ENCODE measurements around the gene ITPR2.

ITPR2 gene

GRCh38 chr12:26769611-26770010 lies 63.4 kb downstream of the ITPR2 start:
- DNase-seq (ENCODE audit: low spot score) (no peak), ATAC-seq (ENCODE audit: low read depth) (no peak)
- Histone ChIP-seq H3K27me3 (ENCODE audit: insufficient read depth, poor library complexity, severe bottlenecking) (no peaks in the 10 kb centered on the region), H3K4me1 (ENCODE audit: insufficient read depth, poor library complexity, severe bottlenecking) (no peaks in the 10 kb centered on the region), H3K4me3 (ENCODE audit: severe bottlenecking) (no peak overlapping the region), H3K27ac (ENCODE audit: poor library complexity, severe bottlenecking) (no peak overlapping the region), H3K36me3 (ENCODE audit: low read depth) (no peaks in the 10 kb centered on the region), H3K9me3 (ENCODE audit: severe bottlenecking) (no peaks in the 10 kb centered on the region)
- TF ChIP-seq, protein P1, sequence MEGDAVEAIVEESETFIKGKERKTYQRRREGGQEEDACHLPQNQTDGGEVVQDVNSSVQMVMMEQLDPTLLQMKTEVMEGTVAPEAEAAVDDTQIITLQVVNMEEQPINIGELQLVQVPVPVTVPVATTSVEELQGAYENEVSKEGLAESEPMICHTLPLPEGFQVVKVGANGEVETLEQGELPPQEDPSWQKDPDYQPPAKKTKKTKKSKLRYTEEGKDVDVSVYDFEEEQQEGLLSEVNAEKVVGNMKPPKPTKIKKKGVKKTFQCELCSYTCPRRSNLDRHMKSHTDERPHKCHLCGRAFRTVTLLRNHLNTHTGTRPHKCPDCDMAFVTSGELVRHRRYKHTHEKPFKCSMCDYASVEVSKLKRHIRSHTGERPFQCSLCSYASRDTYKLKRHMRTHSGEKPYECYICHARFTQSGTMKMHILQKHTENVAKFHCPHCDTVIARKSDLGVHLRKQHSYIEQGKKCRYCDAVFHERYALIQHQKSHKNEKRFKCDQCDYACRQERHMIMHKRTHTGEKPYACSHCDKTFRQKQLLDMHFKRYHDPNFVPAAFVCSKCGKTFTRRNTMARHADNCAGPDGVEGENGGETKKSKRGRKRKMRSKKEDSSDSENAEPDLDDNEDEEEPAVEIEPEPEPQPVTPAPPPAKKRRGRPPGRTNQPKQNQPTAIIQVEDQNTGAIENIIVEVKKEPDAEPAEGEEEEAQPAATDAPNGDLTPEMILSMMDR (IDR thresholded peaks at IDR 0.05; ENCODE audit: poor library complexity, severe bottlenecking) = no peak

DNA sequence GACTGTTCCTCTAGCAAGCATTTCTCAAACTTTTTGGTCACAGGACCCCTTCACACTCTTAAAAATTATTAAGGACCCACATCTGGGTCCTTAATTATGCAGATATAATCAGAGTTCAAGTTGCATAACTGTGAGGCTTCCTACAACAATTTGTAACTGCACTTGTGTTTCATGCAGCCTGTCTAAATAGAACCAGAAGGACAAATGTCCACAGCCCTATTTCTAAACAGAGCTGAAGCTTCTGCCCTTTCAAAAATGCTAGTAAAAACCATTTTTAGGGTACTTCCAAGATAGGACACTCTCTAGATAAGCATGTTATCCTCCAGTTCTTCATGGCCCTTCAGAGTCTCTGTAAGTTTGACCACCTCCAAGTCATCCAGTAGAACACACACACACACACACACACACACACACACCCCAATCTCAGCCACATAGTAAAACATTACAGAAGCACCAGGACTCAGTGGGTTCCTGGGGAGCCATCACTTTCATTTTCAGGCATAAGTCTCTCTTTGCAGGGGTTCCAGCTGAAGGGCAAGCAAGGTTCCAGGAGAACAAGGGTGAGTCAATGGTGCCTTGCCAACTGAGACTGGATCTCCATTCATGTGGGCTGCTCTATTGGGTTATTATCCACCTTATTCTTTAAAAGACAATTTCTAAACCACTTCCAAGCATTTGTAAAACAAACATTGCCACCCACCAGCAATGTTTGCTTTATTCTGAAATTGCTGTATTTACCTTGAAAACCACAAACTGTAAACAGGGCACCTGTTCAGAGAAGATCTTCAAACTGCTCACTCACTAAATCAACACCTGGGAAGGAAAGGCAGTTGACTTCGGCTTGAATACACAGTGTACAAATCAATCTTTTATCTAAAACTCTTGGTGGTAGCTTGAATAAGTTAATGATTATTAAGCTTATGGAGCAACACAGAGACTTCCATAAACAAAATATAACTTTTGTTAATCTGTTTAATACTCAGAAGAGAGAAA lies 64.1 kb downstream of the ITPR2 start:
- Histone ChIP-seq H3K9me3 (ENCODE audit: severe bottlenecking) (no peaks in the 10 kb centered on the region), H3K4me1 (ENCODE audit: insufficient read depth, poor library complexity, severe bottlenecking) (no peaks in the 10 kb centered on the region), H3K27ac (ENCODE audit: poor library complexity, severe bottlenecking) (no peak overlapping the region), H3K27me3 (ENCODE audit: insufficient read depth, poor library complexity, severe bottlenecking) (no peaks in the 10 kb centered on the region), H3K36me3 (ENCODE audit: low read depth) (no peaks in the 10 kb centered on the region), H3K4me3 (ENCODE audit: severe bottlenecking) (no peak overlapping the region)
- TF ChIP-seq, protein P1 (IDR thresholded peaks at IDR 0.05; ENCODE audit: poor library complexity, severe bottlenecking) = no peak
- no peak for DNase-seq (ENCODE audit: low spot score)
- no peak; the same call in 2 of the 3 replicates for ATAC-seq (ENCODE audit: low read depth)

GRCh38 chr12:26767865-26768264 lies 65.1 kb downstream of the ITPR2 start:
- Histone ChIP-seq H3K4me1 (ENCODE audit: insufficient read depth, poor library complexity, severe bottlenecking) (no peaks in the 10 kb centered on the region), H3K27me3 (ENCODE audit: insufficient read depth, poor library complexity, severe bottlenecking) (no peaks in the 10 kb centered on the region), H3K9me3 (ENCODE audit: severe bottlenecking) (no peaks in the 10 kb centered on the region), H3K36me3 (ENCODE audit: low read depth) (no peaks in the 10 kb centered on the region), H3K27ac (ENCODE audit: poor library complexity, severe bottlenecking) (no peak overlapping the region), H3K4me3 (ENCODE audit: severe bottlenecking) (no peak overlapping the region)
- ATAC-seq (ENCODE audit: low read depth) (no peak), DNase-seq (ENCODE audit: low spot score) (no peak)
- TF ChIP-seq, protein P1 (IDR thresholded peaks at IDR 0.05; ENCODE audit: poor library complexity, severe bottlenecking) = no peak

GRCh38 chr12:26767116-26767515 lies 65.9 kb downstream of the ITPR2 start:
- DNase-seq (ENCODE audit: low spot score) = no peak
- Histone ChIP-seq H3K4me3 (ENCODE audit: severe bottlenecking) (no peak overlapping the region), H3K27me3 (ENCODE audit: insufficient read depth, poor library complexity, severe bottlenecking) (no peaks in the 10 kb centered on the region), H3K9me3 (ENCODE audit: severe bottlenecking) (no peaks in the 10 kb centered on the region), H3K27ac (ENCODE audit: poor library complexity, severe bottlenecking) (no peak overlapping the region), H3K4me1 (ENCODE audit: insufficient read depth, poor library complexity, severe bottlenecking) (no peaks in the 10 kb centered on the region), H3K36me3 (ENCODE audit: low read depth) (no peaks in the 10 kb centered on the region)
- no peak for ATAC-seq (ENCODE audit: low read depth)
- TF ChIP-seq, protein P1 (IDR thresholded peaks at IDR 0.05; ENCODE audit: poor library complexity, severe bottlenecking) = no peak

DNA sequence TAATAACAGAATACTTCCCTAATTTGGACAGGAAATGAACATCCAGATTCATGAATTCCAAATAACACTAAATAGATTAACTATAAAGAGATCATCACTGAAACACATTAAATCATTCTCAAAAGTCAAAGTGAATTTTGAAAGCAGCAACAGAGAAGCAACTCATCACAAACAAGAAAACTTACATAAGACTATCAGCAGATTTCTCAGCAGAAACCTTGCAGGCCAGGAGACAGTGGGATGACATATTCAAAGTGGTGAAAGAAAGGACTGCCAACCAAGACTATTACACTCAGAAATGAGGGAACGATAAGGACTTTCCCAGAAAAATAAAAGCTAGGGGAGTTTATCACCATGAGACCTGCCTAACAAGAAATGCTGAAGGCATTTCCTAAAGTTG lies 70.8 kb downstream of the ITPR2 start:
- H3K4me3 ChIP-seq (ENCODE audit: severe bottlenecking) = no peak overlapping the region
- H3K27me3 ChIP-seq (ENCODE audit: insufficient read depth, poor library complexity, severe bottlenecking) = no peaks in the 10 kb centered on the region
- TF ChIP-seq, protein P1 (IDR thresholded peaks at IDR 0.05; ENCODE audit: poor library complexity, severe bottlenecking) = no peak
- DNase-seq (ENCODE audit: low spot score) (no peak), ATAC-seq (ENCODE audit: low read depth) (no peak)
- no peak overlapping the region for H3K27ac ChIP-seq (ENCODE audit: poor library complexity, severe bottlenecking)
- H3K36me3 ChIP-seq (ENCODE audit: low read depth) = no peaks in the 10 kb centered on the region
- H3K9me3 ChIP-seq (ENCODE audit: severe bottlenecking) = no peaks in the 10 kb centered on the region
- no peaks in the 10 kb centered on the region for H3K4me1 ChIP-seq (ENCODE audit: insufficient read depth, poor library complexity, severe bottlenecking)
